ENCODE measurements around the gene GBP6. TPM values are rescaled to one million over a fixed set of nuclear protein-coding genes. Genes with fewer than 3 reads are reported as not detected.

Gene GBP6
- total RNA-seq, 1 donor from 2014 or later, result not detected

Other genes with a start within 250 kb of the GBP6 start
- 32.7 and 39.7 TPM in 2 replicates for gene GBP2, start 237.9 kb upstream of the GBP6 start, total RNA-seq
- gene GBP7, start 188.1 kb upstream of the GBP6 start, total RNA-seq, result not detected in 2 replicates
- 2.4 TPM in 2 replicates for gene GBP4, start 165.1 kb upstream of the GBP6 start, total RNA-seq
- under 0.01 and 0.22 TPM in 2 replicates for gene GBP5, start 91.2 kb upstream of the GBP6 start, total RNA-seq
- gene LRRC8B, start 160.8 kb downstream of the GBP6 start, total RNA-seq, result 1.2 and 3.3 TPM in 2 replicates